SHP77 treated with DMSO at 0.1 percent for 48 hours (cell line): Measurements from ENCODE around the gene ARHGEF10L.

ENCODE experiments used
- DNase-seq: peaks from one replicate; lab custom pipeline; 2025; lab: John Stamatoyannopoulos, UW

The ARHGEF10L gene

GRCh38 chr1:17633654-17634053, 94.2 kb downstream of the ARHGEF10L start:
- DNase-seq: no peak

GRCh38 chr1:17635276-17635675, 95.8 kb downstream of the ARHGEF10L start:
- no peak for DNase-seq

GRCh38 chr1:17635811-17636210, 96.3 kb downstream of the ARHGEF10L start:
- no peak for DNase-seq

DNA sequence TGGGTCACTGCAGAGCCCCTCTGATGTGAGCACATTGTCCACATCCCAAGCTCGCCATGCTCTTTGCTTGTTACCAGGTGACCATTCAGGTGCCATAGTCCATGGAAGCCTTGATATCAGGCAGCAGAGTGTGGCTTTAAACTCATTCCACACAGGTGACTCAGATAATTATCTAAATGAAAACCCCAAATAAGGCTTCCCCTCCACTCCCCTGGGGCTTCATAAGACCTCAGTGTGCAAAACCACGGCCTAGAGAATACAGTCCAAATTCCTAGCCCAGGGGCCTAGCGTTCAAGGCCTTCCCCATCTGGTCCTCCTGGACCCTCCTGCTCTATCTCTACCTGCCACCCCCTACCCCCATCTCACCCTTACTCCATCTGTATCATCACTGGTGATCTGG, 97.1 kb downstream of the ARHGEF10L start:
- DNase-seq: no peak

GRCh38 chr1:17637055-17637454, 97.6 kb downstream of the ARHGEF10L start:
- no peak for DNase-seq

- no peak for DNase-seq
Observed at GRCh38 chr1:17639703-17640340, 100.3 kb downstream of the ARHGEF10L start.

DNA sequence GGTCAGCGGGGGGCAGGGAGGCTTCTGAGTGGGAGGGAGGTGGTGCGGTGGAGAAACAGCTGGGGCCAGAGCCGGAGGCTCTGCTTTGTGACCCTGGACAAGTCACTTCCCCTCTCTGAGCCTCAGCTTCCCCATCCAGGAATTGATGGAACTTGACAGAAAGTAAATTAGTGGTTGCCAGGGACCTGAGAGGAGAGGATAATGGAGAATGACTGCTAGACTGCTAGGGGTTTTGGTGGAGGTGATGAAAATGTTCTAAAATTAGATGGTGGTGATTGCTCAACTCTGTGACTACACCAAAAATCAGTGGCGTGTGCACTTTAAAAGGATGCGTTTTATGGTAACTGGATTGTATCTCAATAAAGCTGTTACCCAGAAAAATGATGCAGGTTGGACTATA, 100.9 kb downstream of the ARHGEF10L start:
- no peak for DNase-seq

GRCh38 chr1:17640975-17641374, 101.5 kb downstream of the ARHGEF10L start:
- no peak for DNase-seq

DNA sequence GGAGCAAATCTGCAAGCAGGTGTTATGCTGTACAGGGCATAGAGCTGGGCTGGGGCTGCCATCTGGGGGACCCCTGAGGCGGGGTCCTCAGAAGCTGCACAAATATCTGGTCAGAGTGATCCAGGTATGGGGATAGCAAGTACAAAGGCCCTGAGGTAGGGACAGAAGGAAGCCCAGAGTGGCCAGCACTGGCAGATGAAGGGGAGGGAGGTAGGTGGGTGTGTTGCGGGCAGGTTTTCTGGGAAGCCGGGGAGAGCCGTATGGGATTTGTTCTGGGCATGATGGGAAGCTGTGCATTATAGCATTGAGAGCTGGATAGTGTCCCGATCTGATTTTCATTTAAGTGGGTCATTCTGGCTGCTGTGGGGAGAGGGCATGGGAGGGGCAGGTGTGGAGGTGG, 102.7 kb downstream of the ARHGEF10L start:
- DNase-seq: no peak

DNA sequence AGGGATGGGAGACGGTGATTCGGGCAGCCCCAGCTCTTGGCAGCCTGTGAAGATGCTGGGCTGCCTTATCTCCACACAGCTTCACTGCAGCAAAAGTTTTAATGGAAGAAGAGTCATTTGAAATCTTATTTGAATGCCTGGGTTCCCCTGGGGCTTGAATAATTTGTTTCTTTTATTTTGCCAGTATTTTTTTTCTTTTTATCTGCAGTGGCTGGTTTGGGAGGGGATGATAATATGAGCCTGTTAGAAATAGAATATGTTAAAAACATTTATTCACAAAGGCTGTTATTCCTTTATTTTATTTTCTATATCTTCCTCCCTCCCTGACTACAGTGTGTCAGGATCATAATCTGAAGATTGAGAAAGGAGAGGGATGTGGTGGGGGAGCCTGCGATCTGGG, 103.4 kb downstream of the ARHGEF10L start:
- no peak for DNase-seq

- DNase-seq: no peak
Observed at GRCh38 chr1:17643861-17644703, 104.6 kb downstream of the ARHGEF10L start.

- DNase-seq: no peak
Observed at GRCh38 chr1:17645068-17645911, 105.8 kb downstream of the ARHGEF10L start.

- DNase-seq: no peak
Observed at GRCh38 chr1:17646444-17647280, 107.2 kb downstream of the ARHGEF10L start.

GRCh38 chr1:17648457-17649145, 109.1 kb downstream of the ARHGEF10L start:
- no peak for DNase-seq

- no peak for DNase-seq
Observed at GRCh38 chr1:17649371-17650106, 110.0 kb downstream of the ARHGEF10L start.

GRCh38 chr1:17653276-17653675, 113.8 kb downstream of the ARHGEF10L start:
- no peak for DNase-seq

- DNase-seq: no peak
Observed at GRCh38 chr1:17653728-17654351, 114.3 kb downstream of the ARHGEF10L start.

DNA sequence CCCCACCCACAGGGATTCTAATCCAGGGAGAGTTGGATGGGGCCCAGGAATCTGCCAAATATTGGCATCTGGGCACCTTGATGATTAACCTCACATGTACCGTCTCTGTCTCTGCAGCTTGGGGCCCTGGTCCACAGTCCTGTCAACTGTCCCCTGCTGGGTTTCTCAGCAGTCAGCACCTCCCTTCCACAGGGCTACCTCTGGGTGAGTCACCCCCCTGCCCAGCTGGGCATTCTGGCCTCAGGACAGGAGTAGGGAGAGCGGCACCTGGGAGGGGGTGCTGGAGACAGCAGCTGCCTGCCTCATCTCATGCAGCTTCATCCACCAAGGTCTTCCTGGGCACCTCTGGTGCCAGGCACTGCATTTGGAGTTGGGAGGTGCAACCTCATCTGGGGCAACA, 115.0 kb downstream of the ARHGEF10L start:
- no peak for DNase-seq

GRCh38 chr1:17655169-17655568, 115.7 kb downstream of the ARHGEF10L start:
- DNase-seq: no peak

DNA sequence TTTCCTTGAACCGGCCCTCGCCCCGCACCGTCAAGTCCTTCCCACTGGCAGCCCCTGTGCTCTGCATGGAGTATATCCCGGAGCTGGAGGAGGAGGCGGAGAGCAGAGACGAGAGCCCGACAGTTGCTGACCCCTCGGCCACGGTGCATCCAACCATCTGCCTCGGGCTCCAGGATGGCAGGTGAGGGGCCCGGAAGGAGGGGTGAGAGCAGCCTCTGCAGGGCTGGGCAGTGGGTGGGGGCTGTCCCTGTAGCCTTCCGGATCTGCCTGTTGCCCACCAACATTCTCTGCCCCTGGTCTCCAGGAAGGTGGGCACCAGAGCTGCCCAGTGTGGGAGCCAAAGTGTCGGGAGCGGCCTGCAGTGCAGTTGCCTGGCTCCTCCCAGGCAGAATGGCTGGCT, 116.4 kb downstream of the ARHGEF10L start:
- no peak for DNase-seq
